ENCODE results near the gene KCMF1. TPM values are rescaled to one million over a fixed set of nuclear protein-coding genes. Genes with fewer than 3 reads are reported as not detected.

KCMF1 gene
- total and polyA plus RNA-seq, 2 of the 13 experiments (the other 11 are each of a cell fraction or from before 2014, with no cell fraction given) = 62.1 to 116 TPM

GRCh38 chr2:84971510-84972206 is 697 bp downstream of the KCMF1 start:
- no peaks in the 10 kb centered on the region for H3K9me3 ChIP-seq (ENCODE audit: low read length)
- CTCF ChIA-PET (ENCODE audit: low intra/inter-chr PET ratio, low total read pairs) = interaction anchor here (1.1 kb wide), 1 partner anchor 47 kb away, joined by 3 read pairs; no protein-coding TSS in a partner anchor
- peak overlapping the region; percentile 95 for H3K9ac ChIP-seq (ENCODE audit: insufficient read depth, low read depth, low read length)
- H4K20me1 ChIP-seq (ENCODE audit: insufficient read depth, low read length) = peaks cover 38% of the 10 kb centered on the region
- 2% methylated on average over 51 of the region's 99 CpGs for WGBS (ENCODE audit: low lambda C conversion rate)
- ATAC-seq = peak; percentile 59
- intact Hi-C loops (cut with micrococcal nuclease; ENCODE audit: unreplicated experiment) (loop anchor here (1.0 to 2.0 kb wide), 2 partner anchors 17 to 43 kb away; no protein-coding TSS in a partner anchor), in situ Hi-C loops (cut with HindIII; ENCODE audit: extremely low pct_ligation_motif_present, low pct_unique_long_range_greater_than_20kb) (loop anchor here (5.0 kb wide), 1 partner anchor 44 kb away; no protein-coding TSS in a partner anchor)
- peak overlapping the region; percentile 81 to 99 (median 97) for H3K4me3 ChIP-seq (replicated peaks in 1 of 3; ENCODE audit: insufficient read depth in 1 of 3, low read depth in 2 of 3, low read length in 3 of 3)
- no peak overlapping the region for H2AFZ ChIP-seq (ENCODE audit: low read length)
- no peaks in the 10 kb centered on the region; a peak in 1 of 5 replicates for H3K27me3 ChIP-seq (ENCODE audit: control insufficient read depth in 1 of 2, insufficient read depth in 2 of 2, low read length in 2 of 2)
- POLR2A ChIA-PET = interaction anchor here (0.6 to 3.8 kb wide), 11 partner anchors 12 to 383 kb away, joined by 3 to 30 read pairs (median 4); partner anchors contain the start of genes ELMOD3 and RETSAT
- no peak for FAIRE-seq
- peaks cover 62% of the 10 kb centered on the region for H3K4me1 ChIP-seq (ENCODE audit: insufficient read depth, low read length)
- H3K4me2 ChIP-seq (ENCODE audit: low read depth, low read length) = peak overlapping the region; percentile 95
- no TSS peak for BruUV-seq (replicated peaks)
- DNase-seq (ENCODE audit: low spot score) = no peak
- peaks cover 85% of the 10 kb centered on the region for H3K79me2 ChIP-seq (ENCODE audit: insufficient read depth, low read length)
- peak overlapping the region; percentile 82 for H3K27ac ChIP-seq (ENCODE audit: extremely low read length, insufficient read depth, low read length)
- H3K36me3 ChIP-seq (replicated peaks in 1 of 2; ENCODE audit: control insufficient read depth in 1 of 2, insufficient read depth in 2 of 2, low read length in 2 of 2) = no peaks in the 10 kb centered on the region
- TF ChIP-seq SRY (CRISPR knock-in tag; IDR thresholded peaks at IDR 0.05) = 0 out of 2 replicates have a peak, but pooled peaks have one; percentile 27
- TF ChIP-seq PCBP2 (optimal IDR thresholded peaks at IDR 0.05; ENCODE audit: low read depth, low read length, poor library complexity, severe bottlenecking) = no peak
- peak; percentile 55; the same call in 1 of the 2 replicates for TF ChIP-seq MXD1 (CRISPR knock-in tag; IDR thresholded peaks at IDR 0.05)
- peak; percentile 88; the same call in 1 of the 2 replicates for TF ChIP-seq ZBTB25 (CRISPR knock-in tag; IDR thresholded peaks at IDR 0.05)
- no peak; the same call in 1 of the 2 replicates for TF ChIP-seq IRF9 (CRISPR knock-in tag; IDR thresholded peaks at IDR 0.05; ENCODE audit: borderline replicate concordance)
- TF ChIP-seq SIN3A (IDR thresholded peaks at IDR 0.05; ENCODE audit: borderline replicate concordance, low read depth, low read length) = peak; percentile 24; the same call in 1 of the 2 replicates
- TF ChIP-seq MEIS1 (CRISPR knock-in tag; IDR thresholded peaks at IDR 0.05; ENCODE audit: borderline replicate concordance) = no peak
- peak; percentile 54; the same call in 1 of the 2 replicates for TF ChIP-seq SPEN (CRISPR knock-in tag; IDR thresholded peaks at IDR 0.05; ENCODE audit: low read depth)
- TF ChIP-seq ARNTL (CRISPR knock-in tag; IDR thresholded peaks at IDR 0.05) = no peak
- TF ChIP-seq HOXA5 (CRISPR knock-in tag; IDR thresholded peaks at IDR 0.05) = peak; percentile 62; the same call in 1 of the 2 replicates
- TF ChIP-seq ZFP90 (CRISPR knock-in tag; IDR thresholded peaks at IDR 0.05; ENCODE audit: borderline replicate concordance) = no peak; the same call in 1 of the 2 replicates
- peak; percentile 90 for TF ChIP-seq NFAT5 (CRISPR knock-in tag; IDR thresholded peaks at IDR 0.05)
- no peak for TF ChIP-seq MAFF (IDR thresholded peaks at IDR 0.05; ENCODE audit: low read depth, low read length)
- 0 out of 2 replicates have a peak, but pooled peaks have one; percentile 22 for TF ChIP-seq CBFB (CRISPR knock-in tag; IDR thresholded peaks at IDR 0.05)
- TF ChIP-seq ASH2L (IDR thresholded peaks at IDR 0.05; ENCODE audit: insufficient read length, low read depth, low read length) = peak; percentile 88
